Measurements from ENCODE around the gene CHTF8.

- no peak for TF ChIP-seq CTCF (IDR thresholded peaks at IDR 0.05)
- TF ChIP-seq POLR2A (IDR thresholded peaks at IDR 0.05): no peak
Measured at GRCh38 chr16:69126221-69126620, 6.2 kb downstream of the CHTF8 start.

All from Peyer's patch (tissue), 4 donors.